Fibroblast of the aortic adventitia (primary cell): ENCODE data around the gene CYTH1. TPM values are rescaled to one million over a fixed set of nuclear protein-coding genes. Genes with fewer than 3 reads are reported as not detected.

Source experiments
- DNase-seq: peaks from one replicate; pipeline ENCODE4 v3.0.0-alpha.2; 2010; ENCODE audit warnings: low read depth
- H3K4me3 ChIP-seq: 2 replicates; pipeline ENCODE4 v1.5.1; 2011; ENCODE audit warnings: low read depth, mild to moderate bottlenecking, control low read depth, low read length, moderate library complexity
- total RNA-seq: library from RNA; depleted of rRNA; stranded (reverse); fragments of >200 nt; gene quantifications from 2 replicates; pipeline ENCODE4 v1.2.3, GENCODE V29; 2012; ENCODE audit warnings: low replicate concordance
- TF ChIP-seq, protein P1 (sequence below): IDR thresholded peaks from 2 replicates; pipeline ENCODE4 v1.5.1; 2011; ENCODE audit warnings: mild to moderate bottlenecking, low read length, control low read depth, inconsistent platforms; ENCODE audit not compliant: insufficient read depth

Gene CYTH1
- total RNA-seq, 1 donor, result 13.8 TPM

GRCh38 chr17:78665952-78666920, 115.8 kb downstream of the CYTH1 start:
- no peak for DNase-seq
- TF ChIP-seq, protein P1, sequence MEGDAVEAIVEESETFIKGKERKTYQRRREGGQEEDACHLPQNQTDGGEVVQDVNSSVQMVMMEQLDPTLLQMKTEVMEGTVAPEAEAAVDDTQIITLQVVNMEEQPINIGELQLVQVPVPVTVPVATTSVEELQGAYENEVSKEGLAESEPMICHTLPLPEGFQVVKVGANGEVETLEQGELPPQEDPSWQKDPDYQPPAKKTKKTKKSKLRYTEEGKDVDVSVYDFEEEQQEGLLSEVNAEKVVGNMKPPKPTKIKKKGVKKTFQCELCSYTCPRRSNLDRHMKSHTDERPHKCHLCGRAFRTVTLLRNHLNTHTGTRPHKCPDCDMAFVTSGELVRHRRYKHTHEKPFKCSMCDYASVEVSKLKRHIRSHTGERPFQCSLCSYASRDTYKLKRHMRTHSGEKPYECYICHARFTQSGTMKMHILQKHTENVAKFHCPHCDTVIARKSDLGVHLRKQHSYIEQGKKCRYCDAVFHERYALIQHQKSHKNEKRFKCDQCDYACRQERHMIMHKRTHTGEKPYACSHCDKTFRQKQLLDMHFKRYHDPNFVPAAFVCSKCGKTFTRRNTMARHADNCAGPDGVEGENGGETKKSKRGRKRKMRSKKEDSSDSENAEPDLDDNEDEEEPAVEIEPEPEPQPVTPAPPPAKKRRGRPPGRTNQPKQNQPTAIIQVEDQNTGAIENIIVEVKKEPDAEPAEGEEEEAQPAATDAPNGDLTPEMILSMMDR, result no peak
- H3K4me3 ChIP-seq, result no peak overlapping the region

DNA sequence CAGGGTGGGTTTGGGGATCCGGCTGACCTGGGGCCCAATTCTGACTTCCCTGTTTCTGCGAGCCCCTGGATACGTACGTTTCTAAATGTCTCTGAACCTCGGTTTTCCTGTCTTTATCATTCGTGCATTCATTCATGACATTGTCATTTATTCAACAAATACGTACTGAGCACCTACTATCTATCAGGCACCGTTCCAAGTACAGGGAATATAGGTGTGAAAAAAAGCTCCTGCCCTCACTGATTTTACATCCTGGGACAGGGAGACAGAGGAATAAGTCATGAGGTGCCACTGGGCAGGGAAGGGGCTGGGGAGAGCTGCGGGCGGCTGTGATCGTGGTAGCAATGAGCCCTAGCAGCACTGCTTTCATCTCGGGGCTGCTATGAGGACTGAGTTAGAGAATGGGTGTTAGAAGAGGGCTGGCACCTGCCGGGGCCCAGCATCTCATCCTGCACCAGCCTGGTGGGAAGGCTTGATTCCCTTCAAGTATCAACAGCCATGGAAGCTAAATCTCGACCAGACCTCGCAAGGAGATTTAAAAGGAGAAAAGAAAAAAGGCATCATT, 116.6 kb downstream of the CYTH1 start:
- TF ChIP-seq, protein P1, result no peak

GRCh38 chr17:78664476-78665386, 117.3 kb downstream of the CYTH1 start:
- TF ChIP-seq, protein P1, result no peak
- no peak for DNase-seq
- no peak overlapping the region for H3K4me3 ChIP-seq

More for the DNA sequence above, 116.6 kb downstream of the CYTH1 start:
- no peak for DNase-seq
- H3K4me3 ChIP-seq, result no peak overlapping the region

DNA sequence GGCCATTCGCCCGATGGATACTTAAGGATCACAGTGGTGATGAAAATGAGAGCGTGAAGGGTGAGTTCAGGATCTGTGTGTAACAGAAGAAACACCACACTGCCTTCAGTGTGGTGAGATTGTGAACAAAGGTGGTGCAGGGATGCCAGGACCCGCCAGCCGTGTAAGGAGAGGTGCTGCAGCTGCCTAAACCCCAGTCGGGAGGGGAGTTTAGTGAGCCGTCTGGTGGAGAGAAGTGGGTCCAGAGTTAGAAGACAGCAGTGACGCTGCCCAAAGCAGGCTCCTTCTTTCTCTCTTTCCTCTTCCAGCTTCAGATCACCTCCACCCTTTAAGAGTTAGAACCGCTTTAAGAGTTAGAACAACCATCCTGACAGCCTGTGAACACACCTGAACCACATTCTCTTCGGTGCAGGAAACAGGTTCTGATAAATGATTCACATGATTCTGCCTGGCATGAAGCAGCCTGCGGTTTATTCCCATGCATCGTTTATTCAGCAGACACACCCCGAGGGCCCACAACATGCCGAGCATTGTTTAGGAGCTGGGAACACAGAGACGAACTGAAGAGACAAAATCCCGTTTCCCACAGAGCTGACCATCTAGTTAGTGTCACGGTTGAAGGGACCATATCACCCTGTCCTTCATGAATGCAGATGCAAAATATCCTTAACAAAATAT, 120.8 kb downstream of the CYTH1 start:
- no peak for DNase-seq
- TF ChIP-seq, protein P1, result no peak
- no peak overlapping the region for H3K4me3 ChIP-seq

DNA sequence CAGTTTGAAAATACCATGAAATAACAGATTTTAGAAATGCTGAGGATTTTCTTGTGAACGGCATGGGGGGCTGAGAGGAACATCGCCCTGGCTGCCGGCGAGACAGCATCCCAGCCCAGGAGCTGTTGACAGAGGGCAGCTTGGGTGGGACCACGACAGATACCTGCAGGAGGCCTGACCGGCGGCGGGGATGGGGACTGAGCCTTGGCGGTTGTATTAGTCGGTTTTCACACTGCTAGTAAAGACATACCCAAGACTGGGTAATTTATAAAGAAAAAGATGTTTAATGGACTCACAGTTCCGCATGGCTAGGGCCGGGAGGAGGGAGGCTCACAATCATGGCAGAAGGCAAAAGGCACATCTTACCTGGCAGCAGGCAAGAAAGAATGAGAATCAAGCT, 122.5 kb downstream of the CYTH1 start:
- H3K4me3 ChIP-seq, result no peak overlapping the region
- TF ChIP-seq, protein P1, result no peak
- DNase-seq, result no peak

DNA sequence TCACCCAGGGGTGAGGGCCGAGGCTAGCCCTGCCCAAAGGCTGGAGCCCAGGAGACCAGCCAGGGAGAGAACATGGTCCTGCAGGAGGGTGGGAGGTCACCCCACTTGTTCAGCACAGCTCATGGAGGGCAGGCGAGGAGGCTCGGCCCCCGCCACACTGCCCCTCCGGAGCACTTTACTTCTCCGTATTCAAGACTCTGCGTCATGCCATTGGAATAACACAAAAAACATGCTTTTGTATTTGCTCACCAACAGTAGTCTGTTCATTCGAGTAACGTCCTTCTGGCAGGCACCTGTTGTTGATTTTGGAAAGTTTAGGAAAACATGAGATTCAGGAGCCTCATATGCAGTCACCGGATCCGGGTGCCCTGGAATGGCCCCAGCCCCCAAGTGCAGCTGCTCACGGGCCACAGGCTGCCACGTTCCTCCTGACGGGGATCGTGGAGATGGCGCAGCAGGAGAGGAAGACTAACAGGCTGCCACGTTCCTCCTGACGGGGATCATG, 123.7 kb downstream of the CYTH1 start:
- TF ChIP-seq, protein P1, result no peak
- H3K4me3 ChIP-seq, result no peak overlapping the region
- no peak for DNase-seq
